Thoracic aorta (tissue), 2 donors: ENCODE measurements around the gene ANKRD16. TPM values are rescaled to one million over a fixed set of nuclear protein-coding genes. Genes with fewer than 3 reads are reported as not detected.
A peak's percentile ranks its signal among the peaks of the same experiment; 100 is the strongest.

Experiments used
- ATAC-seq: fragments of 150-250 bp; one replicate; pipeline ENCODE4 v1.8.0; 2017; ENCODE audit warnings: low read depth; ENCODE audit not compliant: insufficient number of reproducible peaks, low FRiP score
- DNase-seq: peaks from one replicate; pipeline ENCODE4 v3.0.0-alpha.2; 2020; ENCODE audit warnings: low spot score
- H3K27ac ChIP-seq, 2 donors: fragments of 200-600 bp; sonication (generic); 1 replicate in 1 of 2; 2 replicates in 1 of 2; pipeline ENCODE4 v1.5.1; 2016; ENCODE audit warnings: mild to moderate bottlenecking in 2 of 2, moderate library complexity in 2 of 2
- H3K27me3 ChIP-seq: fragments of 200-600 bp; sonication (generic); replicated peaks from 2 replicates; pipeline ENCODE4 v1.6.0; 2016; ENCODE audit warnings: mild to moderate bottlenecking; ENCODE audit not compliant: insufficient read depth
- H3K36me3 ChIP-seq: fragments of 200-600 bp; sonication (generic); one replicate; pipeline ENCODE4 v1.5.1; 2016
- H3K4me1 ChIP-seq, 2 donors: fragments of 200-600 bp; sonication (generic); 1 replicate in 1 of 2; 2 replicates in 1 of 2; pipeline versions ENCODE4 v1.5.1 to v1.6.0; 2016; ENCODE audit warnings: low read depth in 2 of 2, mild to moderate bottlenecking in 1 of 2; ENCODE audit not compliant: control insufficient read depth in 1 of 2
- H3K4me3 ChIP-seq: fragments of 200-600 bp; sonication (generic); 2 replicates; pipeline ENCODE4 v1.5.1; 2016; ENCODE audit warnings: mild to moderate bottlenecking
- H3K9me3 ChIP-seq: fragments of 200-600 bp; sonication (generic); 2 replicates; pipeline ENCODE4 v1.5.1; 2016
- CTCF ChIP-seq: fragments of 200-600 bp; sonication (generic); IDR thresholded peaks from one replicate; pipeline ENCODE4 v1.5.1; 2019; ENCODE audit warnings: antibody characterized with exemption
- total RNA-seq, 2 donors: library from RNA; depleted of rRNA; stranded (reverse); fragments of >200 nt; gene quantifications; one replicate each; pipeline versions ENCODE4 v1.1.0 to v1.2.3, GENCODE V29; 2016

ANKRD16 gene
- total RNA-seq, 2 donors from 2014 or later: 10.4 to 15.0 TPM

- H3K36me3 ChIP-seq: peaks cover 3% of the 10 kb centered on the region
- DNase-seq: no peak
- TF ChIP-seq CTCF: no peak
Observed at GRCh38 chr10:5891009-5891408, 1.3 kb upstream of the ANKRD16 start.

GRCh38 chr10:5890452-5890915, 791 bp upstream of the ANKRD16 start:
- Histone ChIP-seq H3K36me3 (peaks cover 8% of the 10 kb centered on the region), H3K27ac (peak overlapping the region; percentile 65 to 77), H3K9me3 (no peaks in the 10 kb centered on the region), H3K4me3 (peak overlapping the region; percentile 94), H3K27me3 (no peaks in the 10 kb centered on the region), H3K4me1 (peaks cover 21 to 42% of the 10 kb centered on the region in 2 donors)
- ATAC-seq (no peak), DNase-seq (no peak)
- TF ChIP-seq CTCF: no peak

More at GRCh38 chr10:5891009-5891408, 1.3 kb upstream of the ANKRD16 start:
- Histone ChIP-seq H3K9me3 (no peaks in the 10 kb centered on the region), H3K4me1 (peaks cover 21 to 42% of the 10 kb centered on the region in 2 donors), H3K4me3 (peak overlapping the region; percentile 94), H3K27ac (peak overlapping the region; percentile 65 to 77), H3K27me3 (no peaks in the 10 kb centered on the region)
- no peak for ATAC-seq

- ATAC-seq: no peak
- H3K4me1 ChIP-seq: peaks cover 21 to 42% of the 10 kb centered on the region in 2 donors
- no peaks in the 10 kb centered on the region for H3K27me3 ChIP-seq
- peak overlapping the region; percentile 72 to 78 for H3K27ac ChIP-seq
- H3K9me3 ChIP-seq: no peaks in the 10 kb centered on the region
- TF ChIP-seq CTCF: no peak
- H3K36me3 ChIP-seq: peaks cover 9% of the 10 kb centered on the region
- H3K4me3 ChIP-seq: peak overlapping the region; percentile 94
- no peak for DNase-seq
Observed at GRCh38 chr10:5888843-5889623, 660 bp downstream of the ANKRD16 start.

GRCh38 chr10:5888351-5888750, 1.3 kb downstream of the ANKRD16 start:
- peak overlapping the region; percentile 94 for H3K4me3 ChIP-seq
- no peak overlapping the region for H3K27ac ChIP-seq
- TF ChIP-seq CTCF: no peak
- H3K4me1 ChIP-seq: peaks cover 21 to 42% of the 10 kb centered on the region in 2 donors
- DNase-seq (no peak), ATAC-seq (no peak)
- H3K36me3 ChIP-seq: peaks cover 9% of the 10 kb centered on the region
- H3K27me3 ChIP-seq: no peaks in the 10 kb centered on the region
- H3K9me3 ChIP-seq: no peaks in the 10 kb centered on the region

- DNase-seq (no peak), ATAC-seq (no peak)
- H3K27ac ChIP-seq: no peak overlapping the region
- TF ChIP-seq CTCF: no peak
- no peaks in the 10 kb centered on the region for H3K27me3 ChIP-seq
- peaks cover 9% of the 10 kb centered on the region for H3K36me3 ChIP-seq
- no peaks in the 10 kb centered on the region for H3K9me3 ChIP-seq
- H3K4me3 ChIP-seq: peak overlapping the region; percentile 94
- peaks cover 21 to 39% of the 10 kb centered on the region in 2 donors for H3K4me1 ChIP-seq
Observed at GRCh38 chr10:5887641-5888040, 2.1 kb downstream of the ANKRD16 start.
